ENCODE measurements around the gene RRAGC.

GRCh38 chr1:38848071-38848470 lies 11.5 kb downstream of the RRAGC start:
- no peak for TF ChIP-seq CTCF (conservative IDR thresholded peaks at IDR 0.05 in 1 of 2, IDR thresholded peaks at IDR 0.05 in 1 of 2; ENCODE audit: low read depth in 1 of 2, low read length in 2 of 2)
- no peak for TF ChIP-seq EZH2 (IDR thresholded peaks at IDR 0.05; ENCODE audit: low read length, missing control alignments)
